ENCODE measurements around the gene DDA1. TPM values are rescaled to one million over a fixed set of nuclear protein-coding genes. Genes with fewer than 3 reads are reported as not detected.

Gene DDA1
- total RNA-seq (2022; extraction: Qiagen RNA extraction; ENCODE audit: low read depth): 52.0 to 61.8 TPM (median 60.6 TPM) in 5 replicates

GRCh38 chr19:17309198-17309964, at the start of gene DDA1:
TSS of gene DDA1 (plus strand) at chr19:17309563. CDS start at chr19:17309655, 92 bp downstream.

GRCh38 chr19:17264641-17264979, 44.8 kb upstream of the DDA1 start, which contains the start of gene USHBP1:
TSS of gene USHBP1 (minus strand) at chr19:17264745. CDS start at chr19:17264299, 446 bp downstream.

GRCh38 chr19:17266975-17267788, 42.2 kb upstream of the DDA1 start, which contains the start of gene BABAM1:
TSS of gene BABAM1 (plus strand) at chr19:17267443. CDS start at chr19:17268807, 1,364 bp downstream.

GRCh38 chr19:17281391-17282304, 27.7 kb upstream of the DDA1 start, which contains the start of gene ANKLE1:
TSS of gene ANKLE1 (plus strand) at chr19:17281901. CDS start at chr19:17281921, 20 bp downstream.

DNA sequence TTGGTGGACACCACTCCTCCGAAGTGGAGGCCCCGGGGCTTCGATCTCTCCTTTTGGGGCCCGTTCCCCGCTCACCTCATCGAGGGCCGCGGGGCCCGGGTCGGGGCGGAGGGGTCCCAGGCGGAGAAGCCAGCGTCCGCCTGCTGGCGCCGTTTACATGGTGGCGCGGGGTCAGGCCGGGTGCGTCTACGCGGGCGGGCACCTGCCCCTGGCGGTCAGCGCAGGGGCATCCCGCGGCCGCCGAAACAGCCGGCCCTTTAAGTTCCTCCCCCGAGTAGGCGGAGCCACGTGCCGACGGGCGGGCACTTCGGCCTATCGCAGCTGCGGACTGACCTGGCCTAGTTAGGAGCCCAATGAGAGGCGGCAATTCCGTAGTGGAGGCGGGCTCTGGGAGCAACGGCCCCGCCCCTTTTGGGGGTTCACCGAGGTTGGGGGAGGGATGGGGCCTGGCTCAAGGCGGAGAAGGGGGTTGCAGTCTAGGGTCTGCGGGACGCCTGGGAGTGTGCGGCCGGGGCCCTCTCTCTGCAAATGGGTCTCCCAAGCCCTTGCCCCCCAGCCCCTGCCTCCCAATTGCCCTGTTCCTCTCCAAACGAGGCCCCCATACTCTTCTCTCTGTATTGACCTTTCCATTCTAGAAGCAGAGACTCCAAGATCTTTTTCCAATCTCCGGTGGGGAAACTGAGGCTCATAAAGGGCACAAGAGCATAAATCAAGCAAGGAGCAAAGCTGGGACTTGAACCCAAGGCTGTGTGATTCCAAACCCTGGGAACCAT, 6.0 kb upstream of the DDA1 start, which contains the start of gene ABHD8:
ABHD8 (minus strand) TSS at position 259 of the 773 bp plus-strand sequence. CDS start 1,809 bp downstream, outside the sequence.

GRCh38 chr19:17305517-17306284, 3.7 kb upstream of the DDA1 start, which contains the start of gene MRPL34:
TSS of gene MRPL34 (plus strand) at chr19:17305872. CDS start at chr19:17305893, 21 bp downstream.

GRCh38 chr19:17334414-17335409, 25.3 kb downstream of the DDA1 start, which contains the start of gene ANO8:
TSS of gene ANO8 (minus strand) at chr19:17334855. CDS start at chr19:17334670, 185 bp downstream.

GRCh38 chr19:17336872-17337674, 27.7 kb downstream of the DDA1 start, which contains the start of gene GTPBP3:
TSS of gene GTPBP3 (plus strand) at chr19:17337553. CDS start at chr19:17337612, 59 bp downstream.

Other genes starting within 250 kb of the DDA1 start
- gene HAUS8, start 234.1 kb upstream of the DDA1 start, total RNA-seq (2022; extraction: Qiagen RNA extraction; ENCODE audit: low read depth): 11.0 to 14.2 TPM (median 14.0 TPM) in 5 replicates
- 30.5 to 40.5 TPM (median 38.3 TPM) in 5 replicates for gene MYO9B, start 233.8 kb upstream of the DDA1 start, total RNA-seq (2022; extraction: Qiagen RNA extraction; ENCODE audit: low read depth)
- 14.1 to 17.1 TPM (median 16.2 TPM) in 5 replicates for gene USE1, start 94.2 kb upstream of the DDA1 start, total RNA-seq (2022; extraction: Qiagen RNA extraction; ENCODE audit: low read depth)
- gene OCEL1, start 83.3 kb upstream of the DDA1 start, total RNA-seq (2022; extraction: Qiagen RNA extraction; ENCODE audit: low read depth): 7.8 to 12.5 TPM (median 11.7 TPM) in 5 replicates
- gene NR2F6, start 63.6 kb upstream of the DDA1 start, total RNA-seq (2022; extraction: Qiagen RNA extraction; ENCODE audit: low read depth): 34.3 to 67.1 TPM (median 61.8 TPM) in 5 replicates
- not detected in 5 replicates for gene USHBP1, start 44.8 kb upstream of the DDA1 start, total RNA-seq (2022; extraction: Qiagen RNA extraction; ENCODE audit: low read depth)
- gene BABAM1, start 42.1 kb upstream of the DDA1 start, total RNA-seq (2022; extraction: Qiagen RNA extraction; ENCODE audit: low read depth): 59.7 to 68.1 TPM (median 61.7 TPM) in 5 replicates
- 0.27 to 0.64 TPM (median 0.52 TPM) in 5 replicates for gene ANKLE1, start 27.7 kb upstream of the DDA1 start, total RNA-seq (2022; extraction: Qiagen RNA extraction; ENCODE audit: low read depth)
- gene ABHD8, start 6.1 kb upstream of the DDA1 start, total RNA-seq (2022; extraction: Qiagen RNA extraction; ENCODE audit: low read depth): 2.2 to 3.4 TPM (median 3.0 TPM) in 5 replicates
- gene MRPL34, start 3.7 kb upstream of the DDA1 start, total RNA-seq (2022; extraction: Qiagen RNA extraction; ENCODE audit: low read depth): 63.3 to 93.7 TPM (median 79.5 TPM) in 5 replicates
- 2.2 to 4.0 TPM (median 3.5 TPM) in 5 replicates for gene ANO8, start 25.3 kb downstream of the DDA1 start, total RNA-seq (2022; extraction: Qiagen RNA extraction; ENCODE audit: low read depth)
- gene GTPBP3, start 28.0 kb downstream of the DDA1 start, total RNA-seq (2022; extraction: Qiagen RNA extraction; ENCODE audit: low read depth): 15.2 to 22.9 TPM (median 21.2 TPM) in 5 replicates
- gene PLVAP, start 67.8 kb downstream of the DDA1 start, total RNA-seq (2022; extraction: Qiagen RNA extraction; ENCODE audit: low read depth): not detected in 5 replicates
- gene CCDC194, start 84.6 kb downstream of the DDA1 start, total RNA-seq (2022; extraction: Qiagen RNA extraction; ENCODE audit: low read depth): not detected in 5 replicates
- 0.21 to 0.39 TPM (median 0.29 TPM) in 3 of 5 replicates, not detected in the others for gene BST2, start 96.1 kb downstream of the DDA1 start, total RNA-seq (2022; extraction: Qiagen RNA extraction; ENCODE audit: low read depth)
- 30.6 to 41.6 TPM (median 40.0 TPM) in 5 replicates for gene MVB12A, start 110.5 kb downstream of the DDA1 start, total RNA-seq (2022; extraction: Qiagen RNA extraction; ENCODE audit: low read depth)
- 0.26 to 0.79 TPM (median 0.68 TPM) in 5 replicates for gene TMEM221, start 139.1 kb downstream of the DDA1 start, total RNA-seq (2022; extraction: Qiagen RNA extraction; ENCODE audit: low read depth)
- gene NXNL1, start 151.4 kb downstream of the DDA1 start, total RNA-seq (2022; extraction: Qiagen RNA extraction; ENCODE audit: low read depth): not detected in 5 replicates
- gene SLC27A1, start 161.0 kb downstream of the DDA1 start, total RNA-seq (2022; extraction: Qiagen RNA extraction; ENCODE audit: low read depth): 2.0 to 3.2 TPM (median 2.6 TPM) in 5 replicates
- 52.9 to 77.0 TPM (median 74.9 TPM) in 5 replicates for gene PGLS, start 202.1 kb downstream of the DDA1 start, total RNA-seq (2022; extraction: Qiagen RNA extraction; ENCODE audit: low read depth)
- 54.8 to 75.2 TPM (median 71.8 TPM) in 5 replicates for gene COLGALT1, start 246.1 kb downstream of the DDA1 start, total RNA-seq (2022; extraction: Qiagen RNA extraction; ENCODE audit: low read depth)